ENCODE data around the gene UVSSA.

DNA sequence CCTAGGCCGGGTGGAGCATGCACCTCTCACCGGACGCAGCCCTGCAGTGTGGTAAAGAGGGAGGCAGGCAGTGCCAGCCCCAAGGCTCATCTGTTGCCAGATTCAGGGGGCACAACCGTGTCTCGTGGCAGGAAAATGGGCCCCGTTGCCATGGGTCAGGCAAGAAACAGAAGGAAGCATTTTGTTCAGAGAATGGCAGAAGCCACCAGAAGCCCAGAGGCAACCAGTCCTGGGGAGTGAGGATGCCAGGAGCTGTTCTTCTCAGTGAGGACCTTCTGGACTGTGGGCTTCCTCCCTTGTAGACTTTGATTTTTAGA lies 12.5 kb upstream of the UVSSA start:
- TF ChIP-seq, protein P1, sequence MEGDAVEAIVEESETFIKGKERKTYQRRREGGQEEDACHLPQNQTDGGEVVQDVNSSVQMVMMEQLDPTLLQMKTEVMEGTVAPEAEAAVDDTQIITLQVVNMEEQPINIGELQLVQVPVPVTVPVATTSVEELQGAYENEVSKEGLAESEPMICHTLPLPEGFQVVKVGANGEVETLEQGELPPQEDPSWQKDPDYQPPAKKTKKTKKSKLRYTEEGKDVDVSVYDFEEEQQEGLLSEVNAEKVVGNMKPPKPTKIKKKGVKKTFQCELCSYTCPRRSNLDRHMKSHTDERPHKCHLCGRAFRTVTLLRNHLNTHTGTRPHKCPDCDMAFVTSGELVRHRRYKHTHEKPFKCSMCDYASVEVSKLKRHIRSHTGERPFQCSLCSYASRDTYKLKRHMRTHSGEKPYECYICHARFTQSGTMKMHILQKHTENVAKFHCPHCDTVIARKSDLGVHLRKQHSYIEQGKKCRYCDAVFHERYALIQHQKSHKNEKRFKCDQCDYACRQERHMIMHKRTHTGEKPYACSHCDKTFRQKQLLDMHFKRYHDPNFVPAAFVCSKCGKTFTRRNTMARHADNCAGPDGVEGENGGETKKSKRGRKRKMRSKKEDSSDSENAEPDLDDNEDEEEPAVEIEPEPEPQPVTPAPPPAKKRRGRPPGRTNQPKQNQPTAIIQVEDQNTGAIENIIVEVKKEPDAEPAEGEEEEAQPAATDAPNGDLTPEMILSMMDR (IDR thresholded peaks at IDR 0.05 in 4 of 5, conservative IDR thresholded peaks at IDR 0.05 in 1 of 5) = no peak
- TF ChIP-seq POLR2A (IDR thresholded peaks at IDR 0.05) = no peak

Data from gastrocnemius medialis (tissue), 4 donors.